Smooth muscle cell (in vitro differentiated cells): ENCODE data around the gene PVALB. TPM values are rescaled to one million over a fixed set of nuclear protein-coding genes. Genes with fewer than 3 reads are reported as not detected.

Experiments
- DNase-seq: peaks from one replicate; lab custom pipeline; 2025; ENCODE audit not compliant: unreplicated experiment; lab: John Stamatoyannopoulos, UW
- H2AFZ ChIP-seq: fragments of 200-600 bp; sonication (generic); 2 replicates; pipeline ENCODE4 v1.6.0; 2016; ENCODE audit warnings: antibody characterized with exemption, low read depth, mild to moderate bottlenecking
- H3F3A ChIP-seq: fragments of 200-600 bp; sonication (generic); 2 replicates; pipeline ENCODE4 v1.6.0; 2017; ENCODE audit warnings: antibody characterized with exemption, low read depth
- H3K27ac ChIP-seq: fragments of 200-600 bp; sonication (generic); 2 replicates; pipeline ENCODE4 v1.5.1; 2016; ENCODE audit warnings: low read depth, mild to moderate bottlenecking
- H3K27me3 ChIP-seq: fragments of 200-600 bp; sonication (generic); 2 replicates; pipeline ENCODE4 v1.6.1; 2016; ENCODE audit warnings: low read depth, mild to moderate bottlenecking
- H3K36me3 ChIP-seq: fragments of 200-600 bp; sonication (generic); 2 replicates; pipeline ENCODE4 v1.5.1; 2016; ENCODE audit warnings: low read depth
- H3K4me1 ChIP-seq: fragments of 200-600 bp; sonication (generic); 2 replicates; pipeline ENCODE4 v1.5.1; 2016; ENCODE audit warnings: low read depth
- H3K4me2 ChIP-seq: fragments of 200-600 bp; sonication (generic); 2 replicates; pipeline ENCODE4 v1.6.0; 2016; ENCODE audit warnings: mild to moderate bottlenecking
- H3K4me3 ChIP-seq: fragments of 200-600 bp; sonication (generic); 2 replicates; pipeline ENCODE4 v1.5.1; 2016; ENCODE audit warnings: mild to moderate bottlenecking
- H3K79me2 ChIP-seq: fragments of 200-600 bp; sonication (generic); 2 replicates; pipeline ENCODE4 v1.6.0; 2016; ENCODE audit warnings: low read depth, mild to moderate bottlenecking
- H3K9ac ChIP-seq: fragments of 200-600 bp; sonication (generic); 2 replicates; pipeline ENCODE4 v1.6.0; 2016; ENCODE audit warnings: low read depth
- H3K9me3 ChIP-seq: fragments of 200-600 bp; sonication (generic); replicated peaks from 2 replicates; pipeline ENCODE4 v1.5.1; 2016; ENCODE audit warnings: low read depth
- H4K20me1 ChIP-seq: fragments of 200-600 bp; sonication (generic); 2 replicates; pipeline ENCODE4 v1.6.0; 2016; ENCODE audit warnings: low read depth
- CTCF ChIP-seq: fragments of 200-600 bp; sonication (generic); IDR thresholded peaks from 2 replicates; pipeline ENCODE4 v1.5.1; 2017; ENCODE audit warnings: borderline replicate concordance, mild to moderate bottlenecking, antibody characterized with exemption; ENCODE audit not compliant: insufficient read depth, poor library complexity, severe bottlenecking
- WGBS: methylation state at CpG from one replicate; pipeline ENCODE4 v1.1.7; 2016; ENCODE audit warnings: low lambda C conversion rate; 5-methylcytosine and 5-hydroxymethylcytosine counted together
- polyA plus RNA-seq: library from polyadenylated mRNA; unstranded; fragments of >200 nt; fragmentation: Nextera tagmentation; extraction: Ambion mirVana; gene quantifications from 2 replicates; pipeline ENCODE4 v1.2.1, GENCODE V29; 2016
- total RNA-seq: library from RNA; depleted of rRNA; stranded (reverse); fragments of >200 nt; gene quantifications from 2 replicates; pipeline ENCODE4 v1.2.3, GENCODE V29; 2014

The PVALB gene
- total and polyA plus RNA-seq, 2 experiments from 2014 or later: not detected

GRCh38 chr22:36781656-36782627 is 34.9 kb downstream of the PVALB start:
- Histone ChIP-seq H3K4me2 (peak overlapping the region; percentile 11), H3K27ac (no peak overlapping the region), H3K4me1 (no peaks in the 10 kb centered on the region), H3K9me3 (no peaks in the 10 kb centered on the region), H2AFZ (no peak overlapping the region), H3K4me3 (no peak overlapping the region), H3F3A (no peaks in the 10 kb centered on the region), H3K79me2 (no peaks in the 10 kb centered on the region), H3K9ac (no peak overlapping the region), H4K20me1 (no peaks in the 10 kb centered on the region), H3K27me3 (no peaks in the 10 kb centered on the region), H3K36me3 (no peaks in the 10 kb centered on the region)
- WGBS: 28% methylated on average over 33 of the region's 33 CpGs
- TF ChIP-seq CTCF: peak; percentile 88
- DNase-seq: peak; percentile 64

- Histone ChIP-seq H3K9ac (no peak overlapping the region), H3K4me3 (no peak overlapping the region), H3K4me1 (peaks cover 4% of the 10 kb centered on the region), H3K36me3 (no peaks in the 10 kb centered on the region), H3F3A (no peaks in the 10 kb centered on the region), H3K4me2 (no peak overlapping the region), H3K79me2 (no peaks in the 10 kb centered on the region), H2AFZ (no peak overlapping the region), H3K27ac (no peak overlapping the region), H3K27me3 (no peaks in the 10 kb centered on the region), H3K9me3 (no peaks in the 10 kb centered on the region), H4K20me1 (no peaks in the 10 kb centered on the region)
- DNase-seq: no peak
- no peak for TF ChIP-seq CTCF
Measured at GRCh38 chr22:36778020-36778419, 38.8 kb downstream of the PVALB start.

- H4K20me1 ChIP-seq: no peaks in the 10 kb centered on the region
- 74% methylated on average over 12 of the region's 12 CpGs for WGBS
- H3K9ac ChIP-seq: no peak overlapping the region
Measured at GRCh38 chr22:36776722-36777121, 40.1 kb downstream of the PVALB start.

More at GRCh38 chr22:36776722-36777121, 40.1 kb downstream of the PVALB start:
- Histone ChIP-seq H3F3A (no peaks in the 10 kb centered on the region), H3K4me3 (peak overlapping the region; percentile 37), H3K27me3 (no peaks in the 10 kb centered on the region), H3K4me2 (peak overlapping the region; percentile 81), H2AFZ (peak overlapping the region; percentile 96), H3K9me3 (no peaks in the 10 kb centered on the region), H3K36me3 (no peaks in the 10 kb centered on the region), H3K27ac (no peak overlapping the region), H3K79me2 (no peaks in the 10 kb centered on the region), H3K4me1 (peaks cover 4% of the 10 kb centered on the region)
- no peak for TF ChIP-seq CTCF
- no peak for DNase-seq
